CD4-positive, alpha-beta memory T cell (primary cell): ENCODE measurements around the gene ATXN2L. TPM values are rescaled to one million over a fixed set of nuclear protein-coding genes. Genes with fewer than 3 reads are reported as not detected.
"Not testable (repeated sequence)": the region's sequence is repeated elsewhere in the genome, so short reads cannot be mapped to it uniquely, and the experiment has no call there.

Source experiments
- CTCF ChIA-PET: fragments of 350-600 bp; sonication (Branson Sonifier 250); formaldehyde crosslinking; loops from one replicate; lab custom pipeline; 2021; ENCODE audit warnings: inconsistent platforms; ENCODE audit not compliant: partially characterized antibody; lab: Charles Lee
- POLR2A ChIA-PET: fragments of 350-600 bp; sonication (Branson Sonifier 250); formaldehyde crosslinking; loops from one replicate; lab custom pipeline; 2021; ENCODE audit not compliant: partially characterized antibody; lab: Charles Lee
- DNase-seq, 5 donors: peaks; one replicate each; pipeline versions ENCODE4 v3.0.0 to v3.0.0-alpha.2; 2020 to 2022; ENCODE audit warnings: mixed read lengths in 1 of 5
- H3K27ac ChIP-seq: one replicate; pipeline ENCODE4 v1.7.0; 2013; ENCODE audit warnings: low read depth, low read length
- H3K27me3 ChIP-seq: 2 replicates; pipeline ENCODE4 v1.7.0; 2013; ENCODE audit warnings: mild to moderate bottlenecking, low read length, moderate library complexity; ENCODE audit not compliant: insufficient read depth
- H3K36me3 ChIP-seq: 2 replicates; pipeline ENCODE4 v1.7.0; 2013; ENCODE audit warnings: mild to moderate bottlenecking, low read length, moderate library complexity; ENCODE audit not compliant: insufficient read depth
- H3K4me1 ChIP-seq: 2 replicates; pipeline ENCODE4 v1.7.0; 2013; ENCODE audit warnings: mild to moderate bottlenecking, low read length, moderate library complexity; ENCODE audit not compliant: insufficient read depth
- H3K4me3 ChIP-seq, 2 donors: one replicate each; pipeline ENCODE4 v1.7.0; 2013; ENCODE audit warnings: low read length in 2 of 2, mild to moderate bottlenecking in 1 of 2
- H3K9me3 ChIP-seq, 2 donors: one replicate each; pipeline ENCODE4 v1.7.0; 2013; ENCODE audit warnings: low read length in 2 of 2, control low read depth in 1 of 2; ENCODE audit not compliant: control insufficient read depth in 1 of 2
- H3K27ac Mint-ChIP-seq, 7 donors: one replicate each; pipeline ENCODE4 v1.8.0; 2020 to 2021; ENCODE audit warnings: mixed read lengths in 7 of 7, mild to moderate bottlenecking in 6 of 7, inconsistent platforms in 3 of 7, moderate library complexity in 3 of 7
- H3K27me3 Mint-ChIP-seq, 2 donors: one replicate each; pipeline ENCODE4 v1.8.0; 2020 to 2021; ENCODE audit warnings: mixed read lengths in 2 of 2
- H3K36me3 Mint-ChIP-seq, 2 donors: one replicate each; pipeline ENCODE4 v1.8.0; 2020 to 2021; ENCODE audit warnings: mixed read lengths in 2 of 2, inconsistent platforms in 1 of 2, mild to moderate bottlenecking in 1 of 2
- H3K4me1 Mint-ChIP-seq, 4 donors: one replicate each; pipeline ENCODE4 v1.8.0; 2020 to 2021; ENCODE audit warnings: mixed read lengths in 4 of 4, mild to moderate bottlenecking in 1 of 4
- H3K4me3 Mint-ChIP-seq, 8 donors: one replicate each; pipeline ENCODE4 v1.8.0; 2020 to 2021; ENCODE audit warnings: mixed read lengths in 8 of 8, mild to moderate bottlenecking in 7 of 8, moderate library complexity in 6 of 8, inconsistent platforms in 3 of 8
- H3K9me3 Mint-ChIP-seq, 8 donors: one replicate each; pipeline ENCODE4 v1.8.0; 2020 to 2021; ENCODE audit warnings: mixed read lengths in 8 of 8, mild to moderate bottlenecking in 5 of 8, inconsistent platforms in 3 of 8, moderate library complexity in 1 of 8
- intact Hi-C: fragments of 100-400 bp; cut with micrococcal nuclease; formaldehyde crosslinking; loops from one replicate; pipeline ENCODE4 v1.15.1; 2023
- polyA plus RNA-seq, 2 donors: library from polyadenylated mRNA; unstranded; fragments of 300-500 nt; fragmentation: Illumina TruSeq; gene quantifications; one replicate each; pipeline ENCODE4 v1.2.3, GENCODE V29; 2021
- total RNA-seq, 2 experiments: library from RNA; stranded (reverse); gene quantifications; one replicate each; pipeline ENCODE4 v1.2.3, GENCODE V29; 2021

ATXN2L gene
- total and polyA plus RNA-seq, 4 experiments from 2014 or later = 7.1 to 266 (median 150) TPM

- H3K27ac ChIP-seq, H3K4me3 ChIP-seq, H3K9me3 ChIP-seq, H3K4me3 Mint-ChIP-seq, POLR2A ChIA-PET, H3K27me3 ChIP-seq, intact Hi-C loops, DNase-seq, H3K9me3 Mint-ChIP-seq, CTCF ChIA-PET, H3K27me3 Mint-ChIP-seq: not testable (repeated sequence)
- H3K36me3 Mint-ChIP-seq = peaks cover 15 to 57% of the 10 kb centered on the region in 2 donors
- peaks cover 16 to 30% (median 22%) of the 10 kb centered on the region in 4 donors for H3K4me1 Mint-ChIP-seq
- Histone ChIP-seq H3K4me1 (peaks cover 16% of the 10 kb centered on the region), H3K36me3 (peaks cover 24% of the 10 kb centered on the region)
- H3K27ac Mint-ChIP-seq = peak overlapping the region in 1 of 7 donors; percentile 30
Measured at GRCh38 chr16:28867646-28868045, 44.8 kb downstream of the ATXN2L start.

- intact Hi-C loops = no loop called here
- peaks cover 15 to 58% of the 10 kb centered on the region in 2 donors for H3K36me3 Mint-ChIP-seq
- Histone ChIP-seq H3K4me3 (no peak overlapping the region), H3K27ac (no peak overlapping the region), H3K4me1 (peaks cover 12% of the 10 kb centered on the region), H3K36me3 (peaks cover 28% of the 10 kb centered on the region), H3K9me3 (no peaks in the 10 kb centered on the region), H3K27me3 (no peaks in the 10 kb centered on the region)
- CTCF ChIA-PET = interaction anchor here (7.7 kb wide), 1 partner anchor 74 kb away, joined by 65 read pairs; no protein-coding TSS in a partner anchor
- DNase-seq = no peak
- peaks cover 0 to 2% (median 0%) of the 10 kb centered on the region in 8 donors for H3K9me3 Mint-ChIP-seq
- POLR2A ChIA-PET = no interaction called here
- no peak overlapping the region for H3K4me3 Mint-ChIP-seq
- no peaks in the 10 kb centered on the region for H3K27me3 Mint-ChIP-seq
- H3K27ac Mint-ChIP-seq = peak overlapping the region in 1 of 7 donors; percentile 2
- peaks cover 10 to 20% (median 16%) of the 10 kb centered on the region in 4 donors for H3K4me1 Mint-ChIP-seq
Measured at GRCh38 chr16:28869201-28869600, 46.4 kb downstream of the ATXN2L start.

GRCh38 chr16:28872952-28873351, 50.2 kb downstream of the ATXN2L start:
- ChIA-PET CTCF (interaction anchor here (0.9 to 7.7 kb wide), 3 partner anchors 9 to 70 kb away, joined by 3 to 65 read pairs (median 8); partner anchors contain the start of gene SH2B1), POLR2A (interaction anchor here (4.4 kb wide), 1 partner anchor 10 kb away, joined by 27 read pairs; the partner anchor contains the start of gene SH2B1)
- H3K36me3 Mint-ChIP-seq = peaks cover 10 to 34% of the 10 kb centered on the region in 2 donors
- intact Hi-C loops = loop anchor here (1.0 kb wide), 1 partner anchor 72 kb away; no protein-coding TSS in a partner anchor
- H3K4me1 Mint-ChIP-seq = peaks cover 0 to 2% (median 0%) of the 10 kb centered on the region in 4 donors
- H3K27me3 Mint-ChIP-seq = no peaks in the 10 kb centered on the region
- Histone ChIP-seq H3K27me3 (no peaks in the 10 kb centered on the region), H3K9me3 (no peaks in the 10 kb centered on the region), H3K4me3 (no peak overlapping the region), H3K36me3 (peaks cover 19% of the 10 kb centered on the region), H3K4me1 (no peaks in the 10 kb centered on the region), H3K27ac (no peak overlapping the region)
- peak overlapping the region in 1 of 7 donors; percentile 55 for H3K27ac Mint-ChIP-seq
- H3K4me3 Mint-ChIP-seq = no peak overlapping the region
- H3K9me3 Mint-ChIP-seq = no peaks in the 10 kb centered on the region
- no peak for DNase-seq

- ChIA-PET CTCF (interaction anchor here (0.9 to 7.7 kb wide), 4 partner anchors 10 to 93 kb away, joined by 3 to 65 read pairs (median 6); partner anchors contain the start of gene SH2B1), POLR2A (interaction anchor here (1.6 to 4.4 kb wide), 3 partner anchors 11 to 51 kb away, joined by 3 to 27 read pairs (median 4); partner anchors contain the start of genes ATXN2L and SH2B1)
- Mint-ChIP-seq H3K4me1 (peaks cover 0 to 3% (median 1%) of the 10 kb centered on the region in 4 donors), H3K27me3 (no peaks in the 10 kb centered on the region), H3K27ac (peak overlapping the region in 2 of 7 donors; percentile 53 to 57), H3K9me3 (no peaks in the 10 kb centered on the region), H3K36me3 (peaks cover 10 to 32% of the 10 kb centered on the region in 2 donors), H3K4me3 (no peak overlapping the region)
- H3K36me3 ChIP-seq = peaks cover 18% of the 10 kb centered on the region
- intact Hi-C loops = loop anchor here (1.0 kb wide), 1 partner anchor 72 kb away; no protein-coding TSS in a partner anchor
- H3K27ac ChIP-seq = no peak overlapping the region
- no peak overlapping the region for H3K4me3 ChIP-seq
- H3K27me3 ChIP-seq = no peaks in the 10 kb centered on the region
- H3K4me1 ChIP-seq = no peaks in the 10 kb centered on the region
- no peaks in the 10 kb centered on the region for H3K9me3 ChIP-seq
- peak in 4 of 5 donors; percentile 55 to 60 (median 56) for DNase-seq
Measured at GRCh38 chr16:28873543-28874201, 50.9 kb downstream of the ATXN2L start.

- no peaks in the 10 kb centered on the region for H3K9me3 Mint-ChIP-seq
- peaks cover 5% of the 10 kb centered on the region for H3K4me1 ChIP-seq
- no peaks in the 10 kb centered on the region for H3K9me3 ChIP-seq
- peaks cover 10 to 24% of the 10 kb centered on the region in 2 donors for H3K36me3 Mint-ChIP-seq
- no peaks in the 10 kb centered on the region for H3K27me3 ChIP-seq
- POLR2A ChIA-PET = interaction anchor here (1.6 to 4.4 kb wide), 3 partner anchors 12 to 52 kb away, joined by 3 to 27 read pairs (median 4); partner anchors contain the start of genes ATXN2L and SH2B1
- H3K4me3 ChIP-seq = no peak overlapping the region
- intact Hi-C loops = no loop called here
- no peak overlapping the region for H3K4me3 Mint-ChIP-seq
- CTCF ChIA-PET = interaction anchor here (1.0 to 7.7 kb wide), 3 partner anchors 9 to 92 kb away, joined by 3 to 65 read pairs (median 5); no protein-coding TSS in a partner anchor
- H3K27ac Mint-ChIP-seq = peak overlapping the region in 2 of 7 donors; percentile 12 to 57
- peaks cover 11% of the 10 kb centered on the region for H3K36me3 ChIP-seq
- H3K27ac ChIP-seq = no peak overlapping the region
- H3K27me3 Mint-ChIP-seq = no peaks in the 10 kb centered on the region
- no peak for DNase-seq
- H3K4me1 Mint-ChIP-seq = peaks cover 2 to 10% (median 4%) of the 10 kb centered on the region in 4 donors
Measured at GRCh38 chr16:28874406-28874805, 51.6 kb downstream of the ATXN2L start.

GRCh38 chr16:28875134-28876018, 52.6 kb downstream of the ATXN2L start:
- DNase-seq = no peak
- Mint-ChIP-seq H3K9me3 (no peaks in the 10 kb centered on the region), H3K4me1 (peaks cover 2 to 12% (median 7%) of the 10 kb centered on the region in 4 donors), H3K4me3 (no peak overlapping the region), H3K27ac (no peak overlapping the region), H3K36me3 (peaks cover 1 to 15% of the 10 kb centered on the region in 2 donors), H3K27me3 (no peaks in the 10 kb centered on the region)
- Histone ChIP-seq H3K4me3 (no peak overlapping the region), H3K9me3 (no peaks in the 10 kb centered on the region), H3K36me3 (peaks cover 3% of the 10 kb centered on the region), H3K27me3 (no peaks in the 10 kb centered on the region), H3K4me1 (peaks cover 10% of the 10 kb centered on the region), H3K27ac (no peak overlapping the region)
- POLR2A ChIA-PET = interaction anchor here (1.6 to 4.4 kb wide), 2 partner anchors 13 to 49 kb away, joined by 3 to 27 read pairs; partner anchors contain the start of gene SH2B1
- CTCF ChIA-PET = interaction anchor here (1.1 to 7.7 kb wide), 3 partner anchors 10 to 68 kb away, joined by 3 to 65 read pairs (median 3); no protein-coding TSS in a partner anchor
- intact Hi-C loops = no loop called here
